SJCRH30 (cell line): ENCODE results near the gene KIAA1328. TPM values are rescaled to one million over a fixed set of nuclear protein-coding genes. Genes with fewer than 3 reads are reported as not detected.

ENCODE experiments used
- DNase-seq, 2 experiments: peaks; one replicate each; pipeline ENCODE4 v3.0.0-alpha.2; 2015 to 2020
- H3K27ac ChIP-seq: fragments of 250-450 bp; sonication (Bioruptor Pico); 2 replicates; pipeline ENCODE4 v1.5.1; 2020; ENCODE audit warnings: mild to moderate bottlenecking, moderate library complexity
- H3K27me3 ChIP-seq: fragments of 250-450 bp; sonication (Bioruptor Pico); 2 replicates; pipeline ENCODE4 v1.5.1; 2020; ENCODE audit warnings: mild to moderate bottlenecking, moderate library complexity
- H3K36me3 ChIP-seq: fragments of 250-450 bp; sonication (Bioruptor Pico); 2 replicates; pipeline ENCODE4 v1.5.1; 2020; ENCODE audit warnings: mild to moderate bottlenecking, moderate library complexity
- H3K4me1 ChIP-seq: fragments of 250-450 bp; sonication (Bioruptor Pico); 2 replicates; pipeline ENCODE4 v1.5.1; 2020; ENCODE audit warnings: mild to moderate bottlenecking, moderate library complexity
- H3K4me3 ChIP-seq: fragments of 250-450 bp; sonication (Bioruptor Pico); 2 replicates; pipeline ENCODE4 v1.5.1; 2020; ENCODE audit warnings: mild to moderate bottlenecking, moderate library complexity
- H3K9me3 ChIP-seq: fragments of 250-450 bp; sonication (Bioruptor Pico); replicated peaks from 2 replicates; pipeline ENCODE4 v1.5.1; 2020; ENCODE audit warnings: mild to moderate bottlenecking, moderate library complexity
- total RNA-seq: library from RNA; depleted of rRNA; stranded (reverse); fragments of >200 nt; shearing (Covaris generic); gene quantifications from 2 replicates; pipeline ENCODE4 v1.2.3, GENCODE V29; 2014

Gene KIAA1328
- total RNA-seq, 1 experiment from 2014 or later = 5.5 TPM

- no peaks in the 10 kb centered on the region for H3K9me3 ChIP-seq
- no peak overlapping the region for H3K4me3 ChIP-seq
- H3K27me3 ChIP-seq = no peaks in the 10 kb centered on the region
- H3K4me1 ChIP-seq = no peaks in the 10 kb centered on the region
- H3K27ac ChIP-seq = no peak overlapping the region
- no peak for DNase-seq
- no peaks in the 10 kb centered on the region for H3K36me3 ChIP-seq
Observed at GRCh38 chr18:37254973-37255372, 426.0 kb downstream of the KIAA1328 start.

GRCh38 chr18:37258131-37258530 lies 429.2 kb downstream of the KIAA1328 start:
- H3K4me1 ChIP-seq = no peaks in the 10 kb centered on the region
- DNase-seq = no peak
- no peaks in the 10 kb centered on the region for H3K9me3 ChIP-seq
- H3K27me3 ChIP-seq = no peaks in the 10 kb centered on the region
- H3K36me3 ChIP-seq = no peaks in the 10 kb centered on the region
- no peak overlapping the region for H3K4me3 ChIP-seq
- H3K27ac ChIP-seq = no peak overlapping the region

- Histone ChIP-seq H3K36me3 (no peaks in the 10 kb centered on the region), H3K27me3 (no peaks in the 10 kb centered on the region), H3K4me3 (no peak overlapping the region), H3K27ac (no peak overlapping the region), H3K9me3 (no peaks in the 10 kb centered on the region), H3K4me1 (no peaks in the 10 kb centered on the region)
- no peak for DNase-seq
Observed at GRCh38 chr18:37258819-37259218, 429.9 kb downstream of the KIAA1328 start.

GRCh38 chr18:37259711-37260110 lies 430.8 kb downstream of the KIAA1328 start:
- H3K36me3 ChIP-seq = no peaks in the 10 kb centered on the region

GRCh38 chr18:37260367-37261093 lies 431.6 kb downstream of the KIAA1328 start:
- Histone ChIP-seq H3K4me1 (no peaks in the 10 kb centered on the region), H3K36me3 (no peaks in the 10 kb centered on the region), H3K4me3 (no peak overlapping the region), H3K9me3 (no peaks in the 10 kb centered on the region), H3K27ac (no peak overlapping the region), H3K27me3 (no peaks in the 10 kb centered on the region)
- no peak for DNase-seq

More at GRCh38 chr18:37259711-37260110, 430.8 kb downstream of the KIAA1328 start:
- H3K27ac ChIP-seq = no peak overlapping the region
- H3K9me3 ChIP-seq = no peaks in the 10 kb centered on the region
- H3K27me3 ChIP-seq = no peaks in the 10 kb centered on the region
- no peaks in the 10 kb centered on the region for H3K4me1 ChIP-seq
- H3K4me3 ChIP-seq = no peak overlapping the region
- DNase-seq = no peak

- Histone ChIP-seq H3K27ac (no peak overlapping the region), H3K4me3 (no peak overlapping the region), H3K4me1 (no peaks in the 10 kb centered on the region), H3K9me3 (no peaks in the 10 kb centered on the region), H3K36me3 (no peaks in the 10 kb centered on the region), H3K27me3 (no peaks in the 10 kb centered on the region)
- no peak for DNase-seq
Observed at GRCh38 chr18:37261246-37261840, 432.4 kb downstream of the KIAA1328 start.

- H3K4me1 ChIP-seq = no peaks in the 10 kb centered on the region
- no peak for DNase-seq
- H3K27ac ChIP-seq = no peak overlapping the region
- no peaks in the 10 kb centered on the region for H3K27me3 ChIP-seq
- no peak overlapping the region for H3K4me3 ChIP-seq
- no peaks in the 10 kb centered on the region for H3K36me3 ChIP-seq
- no peaks in the 10 kb centered on the region for H3K9me3 ChIP-seq
Observed at GRCh38 chr18:37261988-37262387, 433.1 kb downstream of the KIAA1328 start.

GRCh38 chr18:37264956-37265355 lies 436.0 kb downstream of the KIAA1328 start:
- H3K27me3 ChIP-seq = no peaks in the 10 kb centered on the region
- no peaks in the 10 kb centered on the region for H3K36me3 ChIP-seq
- H3K4me1 ChIP-seq = no peaks in the 10 kb centered on the region
- no peak overlapping the region for H3K27ac ChIP-seq
- no peak overlapping the region for H3K4me3 ChIP-seq
- H3K9me3 ChIP-seq = no peaks in the 10 kb centered on the region
- DNase-seq = no peak

- H3K4me1 ChIP-seq = no peaks in the 10 kb centered on the region
- DNase-seq = no peak
- H3K4me3 ChIP-seq = no peak overlapping the region
- no peaks in the 10 kb centered on the region for H3K27me3 ChIP-seq
- no peak overlapping the region for H3K27ac ChIP-seq
- H3K9me3 ChIP-seq = no peaks in the 10 kb centered on the region
- H3K36me3 ChIP-seq = no peaks in the 10 kb centered on the region
Observed at GRCh38 chr18:37265382-37265781, 436.5 kb downstream of the KIAA1328 start.

- no peaks in the 10 kb centered on the region for H3K27me3 ChIP-seq
- H3K4me3 ChIP-seq = no peak overlapping the region
- no peaks in the 10 kb centered on the region for H3K4me1 ChIP-seq
- H3K36me3 ChIP-seq = no peaks in the 10 kb centered on the region
- H3K27ac ChIP-seq = no peak overlapping the region
- DNase-seq = no peak
- no peaks in the 10 kb centered on the region for H3K9me3 ChIP-seq
Observed at GRCh38 chr18:37266290-37266689, 437.4 kb downstream of the KIAA1328 start.

- H3K9me3 ChIP-seq = no peaks in the 10 kb centered on the region
- no peaks in the 10 kb centered on the region for H3K4me1 ChIP-seq
- H3K36me3 ChIP-seq = no peaks in the 10 kb centered on the region
- H3K27ac ChIP-seq = no peak overlapping the region
- H3K27me3 ChIP-seq = no peaks in the 10 kb centered on the region
- DNase-seq = peak; percentile 30 to 68
- H3K4me3 ChIP-seq = no peak overlapping the region
Observed at GRCh38 chr18:37270038-37270665, 441.2 kb downstream of the KIAA1328 start.

- Histone ChIP-seq H3K36me3 (no peaks in the 10 kb centered on the region), H3K4me1 (no peaks in the 10 kb centered on the region), H3K27ac (no peak overlapping the region), H3K9me3 (no peaks in the 10 kb centered on the region), H3K4me3 (no peak overlapping the region), H3K27me3 (no peaks in the 10 kb centered on the region)
- no peak for DNase-seq
Observed at GRCh38 chr18:37270666-37271052, 441.7 kb downstream of the KIAA1328 start.

GRCh38 chr18:37272226-37272625 lies 443.3 kb downstream of the KIAA1328 start:
- Histone ChIP-seq H3K4me3 (no peak overlapping the region), H3K4me1 (no peaks in the 10 kb centered on the region), H3K36me3 (no peaks in the 10 kb centered on the region), H3K9me3 (no peaks in the 10 kb centered on the region), H3K27me3 (no peaks in the 10 kb centered on the region), H3K27ac (no peak overlapping the region)
- no peak for DNase-seq

GRCh38 chr18:37272841-37273240 lies 443.9 kb downstream of the KIAA1328 start:
- H3K27ac ChIP-seq = no peak overlapping the region

More at GRCh38 chr18:37272841-37273240, 443.9 kb downstream of the KIAA1328 start:
- Histone ChIP-seq H3K36me3 (no peaks in the 10 kb centered on the region), H3K4me3 (no peak overlapping the region), H3K9me3 (no peaks in the 10 kb centered on the region), H3K4me1 (no peaks in the 10 kb centered on the region), H3K27me3 (no peaks in the 10 kb centered on the region)
- DNase-seq = no peak
